ENCODE data around the gene APBA2. TPM values are rescaled to one million over a fixed set of nuclear protein-coding genes. Genes with fewer than 3 reads are reported as not detected.

The APBA2 gene
- total and polyA plus RNA-seq, 2 of the 13 experiments (the other 11 are each of a cell fraction or from before 2014, with no cell fraction given) = 0.62 to 2.3 TPM

GRCh38 chr15:28978011-28978378 is 92.2 kb downstream of the APBA2 start:
- Histone ChIP-seq H3K9me3 (ENCODE audit: low read length) (no peaks in the 10 kb centered on the region), H3K4me3 (replicated peaks in 1 of 3; ENCODE audit: insufficient read depth in 1 of 3, low read depth in 2 of 3, low read length in 3 of 3) (no peak overlapping the region), H3K36me3 (replicated peaks in 1 of 2; ENCODE audit: control insufficient read depth in 1 of 2, insufficient read depth in 2 of 2, low read length in 2 of 2) (no peaks in the 10 kb centered on the region), H3K79me2 (ENCODE audit: insufficient read depth, low read length) (no peaks in the 10 kb centered on the region), H2AFZ (ENCODE audit: low read length) (no peak overlapping the region), H3K9ac (ENCODE audit: insufficient read depth, low read depth, low read length) (no peak overlapping the region), H3K4me1 (ENCODE audit: insufficient read depth, low read length) (no peaks in the 10 kb centered on the region), H3K27ac (ENCODE audit: extremely low read length, insufficient read depth, low read length) (no peak overlapping the region), H3K4me2 (ENCODE audit: low read depth, low read length) (no peak overlapping the region), H3K27me3 (ENCODE audit: control insufficient read depth in 1 of 2, insufficient read depth in 2 of 2, low read length in 2 of 2) (no peaks in the 10 kb centered on the region; a peak in 1 of 5 replicates), H4K20me1 (ENCODE audit: insufficient read depth, low read length) (no peaks in the 10 kb centered on the region)
- ATAC-seq (no peak), DNase-seq (ENCODE audit: low spot score) (no peak), FAIRE-seq (no peak)
- POLR2A ChIA-PET = no interaction called here
- in situ Hi-C loops (cut with HindIII; ENCODE audit: extremely low pct_ligation_motif_present, low pct_unique_long_range_greater_than_20kb) (no loop called here), intact Hi-C loops (cut with micrococcal nuclease; ENCODE audit: unreplicated experiment) (loop anchor here (10.0 kb wide), 1 partner anchor 63 kb away; no protein-coding TSS in a partner anchor)
- TF ChIP-seq ARNTL (CRISPR knock-in tag; IDR thresholded peaks at IDR 0.05) (no peak), KDM2A (CRISPR knock-in tag; IDR thresholded peaks at IDR 0.05; ENCODE audit: borderline replicate concordance, low read depth) (no peak), NFIB (CRISPR knock-in tag; IDR thresholded peaks at IDR 0.05; ENCODE audit: borderline replicate concordance) (no peak), ZNF7 (CRISPR knock-in tag; IDR thresholded peaks at IDR 0.05) (no peak), ZNF549 (CRISPR knock-in tag; IDR thresholded peaks at IDR 0.05) (no peak), SMARCC2 (IDR thresholded peaks at IDR 0.05) (no peak), NONO (IDR thresholded peaks at IDR 0.05) (no peak), NONO (CRISPR knock-in tag; conservative IDR thresholded peaks at IDR 0.05) (no peak), THYN1 (CRISPR knock-in tag; IDR thresholded peaks at IDR 0.05; ENCODE audit: borderline replicate concordance, low read depth) (no peak), GRHL1 (CRISPR knock-in tag; conservative IDR thresholded peaks at IDR 0.05) (no peak), JARID2 (CRISPR knock-in tag; IDR thresholded peaks at IDR 0.05; ENCODE audit: insufficient replicate concordance) (no peak), BCL3 (CRISPR knock-in tag; IDR thresholded peaks at IDR 0.05) (no peak), PITX1 (CRISPR knock-in tag; IDR thresholded peaks at IDR 0.05) (no peak), ZNF782 (CRISPR knock-in tag; IDR thresholded peaks at IDR 0.05; ENCODE audit: borderline replicate concordance) (no peak), HMG20B (CRISPR knock-in tag; conservative IDR thresholded peaks at IDR 0.05) (no peak), BCLAF1 (IDR thresholded peaks at IDR 0.05) (no peak), ZNF740 (CRISPR knock-in tag; IDR thresholded peaks at IDR 0.05) (no peak), DNMT1 (CRISPR knock-in tag; IDR thresholded peaks at IDR 0.05) (no peak), ZNF749 (CRISPR knock-in tag; IDR thresholded peaks at IDR 0.05; ENCODE audit: borderline replicate concordance) (no peak), ZMYM4 (CRISPR knock-in tag; IDR thresholded peaks at IDR 0.05) (no peak)
- CTCF ChIA-PET (ENCODE audit: low intra/inter-chr PET ratio, low total read pairs) = no interaction called here
- 48% methylated on average over 7 of the region's 7 CpGs for WGBS (ENCODE audit: low lambda C conversion rate)
- BruUV-seq (replicated peaks) = no TSS peak

Measured in HepG2 (cell line).